Stomach smooth muscle (tissue), 2 donors: ENCODE results near the gene MLF2.

Experiments
- H3K27ac ChIP-seq: one replicate; pipeline ENCODE4 v1.7.0; 2013; ENCODE audit warnings: mild to moderate bottlenecking, low read length, inconsistent platforms
- H3K27me3 ChIP-seq, 2 donors: one replicate each; pipeline ENCODE4 v1.7.0; 2013; ENCODE audit warnings: low read length in 2 of 2; ENCODE audit not compliant: insufficient read depth in 2 of 2, control insufficient read depth in 1 of 2
- H3K36me3 ChIP-seq, 2 donors: one replicate each; pipeline ENCODE4 v1.7.0; 2013; ENCODE audit warnings: low read length in 2 of 2; ENCODE audit not compliant: control insufficient read depth in 2 of 2, insufficient read depth in 2 of 2
- H3K4me1 ChIP-seq: one replicate; pipeline ENCODE4 v1.7.0; 2013; ENCODE audit warnings: low read length; ENCODE audit not compliant: control insufficient read depth, insufficient read depth
- H3K4me3 ChIP-seq, 2 donors: one replicate each; pipeline ENCODE4 v1.7.0; 2013; ENCODE audit warnings: low read length in 2 of 2
- H3K9ac ChIP-seq, 2 donors: one replicate each; pipeline ENCODE4 v1.7.0; 2013; ENCODE audit warnings: low read length in 2 of 2, mild to moderate bottlenecking in 1 of 2
- H3K9me3 ChIP-seq, 2 donors: one replicate each; pipeline ENCODE4 v1.7.0; 2013; ENCODE audit warnings: low read length in 2 of 2; ENCODE audit not compliant: control insufficient read depth in 2 of 2
- donor health status: healthy.
- donor health status: Pancreatic carcinoma.

Gene MLF2

DNA sequence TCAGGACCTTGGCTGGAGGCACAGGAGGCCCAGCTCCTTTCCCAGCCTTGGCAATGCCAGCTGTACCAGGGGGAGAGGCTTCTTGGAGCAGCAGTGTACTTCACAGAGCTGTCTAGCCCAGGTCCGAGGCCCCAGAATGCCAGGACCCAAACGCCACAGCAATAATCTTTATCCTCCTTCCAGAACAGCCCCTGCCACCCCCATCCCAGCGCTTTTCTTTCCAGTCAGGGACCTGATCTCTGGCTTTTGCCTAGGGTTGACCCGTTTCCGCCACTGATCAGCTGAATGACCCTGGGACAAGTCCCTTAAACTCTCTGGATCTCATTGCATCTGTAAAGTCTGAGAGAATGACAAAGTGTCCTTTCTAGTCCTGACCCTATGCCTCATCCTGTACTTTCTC lies 24.4 kb upstream of the MLF2 start:
- peak overlapping the region; percentile 83 for H3K27ac ChIP-seq
- peak overlapping the region in 1 of 2 donors; percentile 79 for H3K4me3 ChIP-seq
- H3K9me3 ChIP-seq: no peaks in the 10 kb centered on the region
- peak overlapping the region in 1 of 2 donors; percentile 65 for H3K9ac ChIP-seq
- H3K36me3 ChIP-seq: no peaks in the 10 kb centered on the region
- peaks cover 36% of the 10 kb centered on the region for H3K4me1 ChIP-seq
- H3K27me3 ChIP-seq: no peaks in the 10 kb centered on the region

DNA sequence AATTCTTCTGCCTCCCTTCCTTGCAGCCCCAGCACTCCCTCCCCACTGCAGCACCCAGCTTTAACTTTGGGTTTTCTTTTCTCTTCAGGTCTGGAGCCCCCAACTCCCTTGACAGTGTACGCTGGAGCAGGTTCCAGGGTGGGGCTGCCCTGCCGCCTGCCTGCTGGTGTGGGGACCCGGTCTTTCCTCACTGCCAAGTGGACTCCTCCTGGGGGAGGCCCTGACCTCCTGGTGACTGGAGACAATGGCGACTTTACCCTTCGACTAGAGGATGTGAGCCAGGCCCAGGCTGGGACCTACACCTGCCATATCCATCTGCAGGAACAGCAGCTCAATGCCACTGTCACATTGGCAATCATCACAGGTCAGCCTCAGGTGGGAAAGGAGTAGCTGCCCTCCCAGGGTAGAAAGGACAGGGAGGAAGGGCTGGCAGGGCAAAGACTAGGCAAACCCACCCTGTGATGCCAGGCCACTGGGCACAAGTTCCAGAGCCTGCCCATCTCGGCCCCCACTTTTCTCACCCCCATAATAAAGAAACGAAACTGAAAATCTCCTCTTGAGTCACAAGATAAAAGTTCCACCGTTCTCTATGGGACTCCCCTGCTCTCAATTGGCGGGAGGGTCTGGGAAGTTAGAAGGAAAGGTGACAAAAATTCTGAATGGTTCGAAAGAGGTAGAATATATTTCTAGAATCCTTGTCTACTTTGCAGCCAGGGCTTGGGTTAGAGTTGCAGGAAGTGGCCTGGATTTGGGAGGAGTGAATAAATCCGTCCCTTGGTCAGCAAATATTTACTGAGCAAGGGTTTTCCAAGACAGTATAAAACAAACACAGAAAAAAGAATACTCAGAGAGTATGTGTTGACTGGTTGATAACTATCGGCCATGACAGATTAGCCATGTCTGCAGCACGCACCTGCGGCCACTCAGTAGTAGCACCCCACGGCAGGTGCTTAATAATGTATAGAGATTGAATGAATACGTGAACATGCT lies 22.5 kb upstream of the MLF2 start:
- Histone ChIP-seq H3K4me1 (peaks cover 42% of the 10 kb centered on the region), H3K9ac (no peak overlapping the region), H3K9me3 (no peaks in the 10 kb centered on the region), H3K27ac (no peak overlapping the region), H3K4me3 (no peak overlapping the region), H3K36me3 (peaks cover 6 to 11% of the 10 kb centered on the region in 2 donors), H3K27me3 (no peaks in the 10 kb centered on the region)

DNA sequence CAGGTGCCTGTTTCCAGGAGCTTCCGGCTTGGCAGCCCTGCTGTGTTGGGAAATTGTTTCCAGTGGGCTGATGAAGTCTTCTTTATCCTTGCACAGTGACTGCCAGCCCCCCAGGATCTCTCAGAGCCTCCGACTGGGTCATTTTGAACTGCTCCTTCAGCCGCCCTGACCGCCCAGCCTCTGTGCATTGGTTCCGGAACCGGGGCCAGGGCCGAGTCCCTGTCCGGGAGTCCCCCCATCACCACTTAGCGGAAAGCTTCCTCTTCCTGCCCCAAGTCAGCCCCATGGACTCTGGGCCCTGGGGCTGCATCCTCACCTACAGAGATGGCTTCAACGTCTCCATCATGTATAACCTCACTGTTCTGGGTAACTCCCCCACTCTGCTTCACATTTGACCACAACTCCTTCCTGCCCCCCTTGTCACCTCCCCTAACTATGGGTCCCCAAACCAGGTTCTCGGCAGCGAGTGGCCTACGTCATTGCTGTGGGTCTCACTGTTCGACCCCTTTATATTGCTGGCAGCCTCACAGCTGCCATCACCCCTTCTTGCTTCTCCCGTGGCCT lies 21.6 kb upstream of the MLF2 start:
- no peaks in the 10 kb centered on the region for H3K27me3 ChIP-seq
- H3K27ac ChIP-seq: no peak overlapping the region
- peaks cover 11% of the 10 kb centered on the region in 2 donors for H3K36me3 ChIP-seq
- H3K4me3 ChIP-seq: no peak overlapping the region
- H3K9ac ChIP-seq: no peak overlapping the region
- H3K4me1 ChIP-seq: peaks cover 46% of the 10 kb centered on the region
- H3K9me3 ChIP-seq: no peaks in the 10 kb centered on the region

DNA sequence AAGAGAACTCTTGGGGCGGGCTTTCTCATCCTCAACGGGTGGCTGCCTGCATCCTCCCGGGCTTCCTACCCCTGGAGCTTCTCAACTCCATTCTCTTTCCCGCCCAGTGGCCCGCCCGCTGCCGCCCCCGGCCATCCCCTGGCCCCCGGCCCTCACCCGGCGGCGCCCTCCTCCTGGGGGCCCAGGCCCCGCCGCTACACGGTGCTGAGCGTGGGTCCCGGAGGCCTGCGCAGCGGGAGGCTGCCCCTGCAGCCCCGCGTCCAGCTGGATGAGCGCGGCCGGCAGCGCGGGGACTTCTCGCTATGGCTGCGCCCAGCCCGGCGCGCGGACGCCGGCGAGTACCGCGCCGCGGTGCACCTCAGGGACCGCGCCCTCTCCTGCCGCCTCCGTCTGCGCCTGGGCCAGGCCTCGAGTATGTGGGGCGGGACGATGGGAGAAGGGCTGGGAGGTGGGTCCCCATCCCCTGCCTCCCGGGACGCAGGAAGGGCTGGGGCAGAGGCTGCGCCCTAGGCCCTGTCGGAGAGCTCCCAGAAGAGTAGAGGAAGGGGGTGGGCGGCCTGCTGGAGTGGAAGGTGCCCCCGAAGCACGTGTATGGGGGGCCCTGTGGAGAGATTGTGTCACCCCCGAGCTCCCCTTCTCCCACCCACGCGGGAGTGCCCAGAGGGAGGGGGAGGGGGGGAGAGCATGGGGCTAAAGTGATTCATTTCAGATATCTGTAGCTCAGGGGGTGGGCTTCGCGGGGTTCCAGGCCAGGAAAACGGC lies 20.8 kb upstream of the MLF2 start:
- Histone ChIP-seq H3K9ac (peak overlapping the region in 1 of 2 donors; percentile 27), H3K27me3 (no peaks in the 10 kb centered on the region), H3K9me3 (no peaks in the 10 kb centered on the region), H3K4me3 (peak overlapping the region; percentile 8 to 57), H3K27ac (no peak overlapping the region), H3K36me3 (peaks cover 11 to 13% of the 10 kb centered on the region in 2 donors), H3K4me1 (peaks cover 46% of the 10 kb centered on the region)

DNA sequence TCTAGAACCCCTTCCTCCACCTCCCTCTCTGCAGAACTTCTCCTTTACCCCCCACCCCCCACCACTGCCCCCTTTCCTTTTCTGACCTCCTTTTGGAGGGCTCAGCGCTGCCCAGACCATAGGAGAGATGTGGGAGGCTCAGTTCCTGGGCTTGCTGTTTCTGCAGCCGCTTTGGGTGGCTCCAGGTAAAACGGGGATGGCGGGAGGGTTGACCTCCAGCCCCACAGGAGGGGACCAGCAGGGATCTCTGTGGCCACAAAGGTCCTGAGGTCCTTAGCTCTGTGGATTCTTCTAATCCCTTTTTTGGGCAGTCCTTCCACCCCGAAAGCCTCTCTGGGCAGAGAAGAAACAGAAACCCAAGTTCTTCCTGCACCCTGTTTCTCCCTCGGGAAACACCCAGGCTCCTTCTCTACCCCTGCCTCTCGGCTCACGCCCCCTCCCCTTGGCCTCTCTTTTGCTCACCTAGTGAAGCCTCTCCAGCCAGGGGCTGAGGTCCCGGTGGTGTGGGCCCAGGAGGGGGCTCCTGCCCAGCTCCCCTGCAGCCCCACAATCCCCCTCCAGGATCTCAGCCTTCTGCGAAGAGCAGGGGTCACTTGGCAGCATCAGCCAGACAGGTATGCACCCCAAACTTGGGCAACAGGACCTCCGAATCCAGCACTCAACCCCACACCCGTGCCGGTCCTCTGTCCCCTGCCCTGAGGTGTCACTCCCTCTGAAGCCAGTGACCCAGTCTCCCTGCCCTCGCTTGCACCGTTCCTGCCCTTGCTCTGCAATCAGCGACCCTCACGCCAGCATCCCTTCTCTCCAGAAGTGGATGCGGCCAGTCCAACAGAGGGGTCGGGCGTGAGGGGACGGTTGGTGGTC lies 20.0 kb upstream of the MLF2 start:
- Histone ChIP-seq H3K9me3 (no peaks in the 10 kb centered on the region), H3K36me3 (peaks cover 11 to 13% of the 10 kb centered on the region in 2 donors), H3K9ac (peak overlapping the region in 1 of 2 donors; percentile 27), H3K4me3 (peak overlapping the region in 1 of 2 donors; percentile 57), H3K27me3 (no peaks in the 10 kb centered on the region), H3K27ac (peak overlapping the region; percentile 31), H3K4me1 (peaks cover 46% of the 10 kb centered on the region)

DNA sequence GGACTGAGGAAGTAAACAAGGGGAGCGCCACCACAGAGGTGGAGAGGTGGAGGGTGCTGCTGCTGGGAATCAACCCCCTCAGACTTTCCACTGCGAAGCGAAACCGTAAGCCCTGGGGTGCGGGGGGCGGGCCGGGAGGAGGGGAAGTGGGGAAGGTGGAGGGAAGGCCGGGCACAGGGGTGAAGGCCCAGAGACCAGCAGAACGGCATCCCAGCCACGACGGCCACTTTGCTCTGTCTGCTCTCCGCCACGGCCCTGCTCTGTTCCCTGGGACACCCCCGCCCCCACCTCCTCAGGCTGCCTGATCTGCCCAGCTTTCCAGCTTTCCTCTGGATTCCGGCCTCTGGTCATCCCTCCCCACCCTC lies 19.4 kb upstream of the MLF2 start, which contains the start of gene LAG3:
LAG3 (plus strand) TSS at position 190 of the 365 bp plus-strand sequence. CDS start 333 bp downstream, outside the sequence.
- peak within 1 kb of the TSS in 1 of 2 donors; percentile 27 for H3K9ac ChIP-seq
- peak within 1 kb of the TSS in 1 of 2 donors; percentile 57 for H3K4me3 ChIP-seq
- H3K4me1 ChIP-seq: peaks cover 46% of the 10 kb centered on the region
- peak within 1 kb of the TSS; percentile 31 for H3K27ac ChIP-seq
- no peaks in the 10 kb centered on the region for H3K9me3 ChIP-seq
- H3K36me3 ChIP-seq: peaks cover 11 to 13% of the 10 kb centered on the region in 2 donors
- H3K27me3 ChIP-seq: no peaks in the 10 kb centered on the region

DNA sequence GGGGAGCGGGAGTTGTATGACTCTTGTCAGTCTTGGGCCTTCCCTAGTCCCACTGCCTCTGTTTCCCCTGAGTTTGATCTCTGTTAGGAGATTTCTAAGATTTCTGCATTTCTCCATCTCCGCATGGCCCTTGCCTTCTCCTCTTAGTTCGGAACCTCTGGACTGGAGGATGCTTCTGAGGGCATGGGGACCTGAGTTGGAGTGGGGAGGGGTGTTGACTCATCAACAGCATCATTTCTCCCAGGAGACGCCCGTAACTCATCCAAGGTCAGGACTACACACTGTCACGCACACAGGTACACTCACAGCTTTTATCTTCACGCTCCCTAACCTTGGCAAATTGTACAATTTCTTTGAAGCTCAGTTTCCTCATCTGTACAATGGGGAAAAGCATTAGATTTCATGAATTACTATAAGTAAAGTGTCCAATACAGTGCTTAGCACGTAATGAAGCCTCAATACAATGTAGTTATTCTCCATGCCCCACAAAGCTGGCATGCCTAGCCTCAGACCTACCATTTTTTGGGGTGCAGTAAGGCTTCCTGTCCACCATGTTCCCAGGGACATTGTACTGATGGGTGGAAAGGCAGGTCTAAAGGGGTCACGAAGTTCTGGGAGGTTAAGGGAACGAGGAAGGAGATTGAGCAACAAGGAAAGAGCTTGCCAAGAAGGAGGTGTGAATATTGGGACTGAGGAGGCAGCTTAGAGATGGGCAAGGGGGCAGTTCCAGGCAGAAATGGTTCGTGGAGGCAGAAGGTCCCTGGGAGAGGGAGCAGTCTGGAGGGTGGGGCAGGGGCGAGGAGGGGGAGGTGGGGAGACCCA lies 18.8 kb upstream of the MLF2 start:
- Histone ChIP-seq H3K9ac (no peak overlapping the region), H3K4me1 (peaks cover 46% of the 10 kb centered on the region), H3K36me3 (peaks cover 11 to 13% of the 10 kb centered on the region in 2 donors), H3K9me3 (no peaks in the 10 kb centered on the region), H3K4me3 (no peak overlapping the region), H3K27me3 (no peaks in the 10 kb centered on the region), H3K27ac (peak overlapping the region; percentile 24)

GRCh38 chr12:6771091-6771495 lies 18.2 kb upstream of the MLF2 start:
- Histone ChIP-seq H3K27me3 (no peaks in the 10 kb centered on the region), H3K36me3 (peaks cover 11 to 13% of the 10 kb centered on the region in 2 donors), H3K9ac (no peak overlapping the region), H3K27ac (peak overlapping the region; percentile 24), H3K4me1 (peaks cover 46% of the 10 kb centered on the region), H3K4me3 (no peak overlapping the region), H3K9me3 (no peaks in the 10 kb centered on the region)

DNA sequence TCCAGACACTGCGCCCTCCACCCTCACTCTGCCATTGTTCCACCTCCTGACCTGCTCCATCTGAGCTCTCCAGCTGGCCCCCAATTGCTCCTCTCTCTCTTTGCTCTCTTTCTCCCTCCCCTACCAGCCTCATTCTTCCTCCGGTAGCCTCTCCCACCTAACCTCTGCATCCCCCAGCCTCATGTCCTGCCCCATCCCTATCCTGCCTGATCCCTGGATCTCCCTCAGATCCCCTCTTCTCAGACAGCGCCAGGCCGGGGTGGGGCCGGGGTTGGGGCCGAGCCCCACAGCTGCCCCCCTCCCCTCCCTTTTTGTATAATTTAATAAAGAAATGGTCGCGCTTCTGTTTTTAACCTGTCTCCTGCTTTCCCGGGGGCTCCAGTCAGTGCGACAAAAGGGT lies 17.7 kb upstream of the MLF2 start:
- H3K27ac ChIP-seq: peak overlapping the region; percentile 24
- H3K9me3 ChIP-seq: no peaks in the 10 kb centered on the region
- no peaks in the 10 kb centered on the region for H3K27me3 ChIP-seq
- H3K4me1 ChIP-seq: peaks cover 49% of the 10 kb centered on the region
- peaks cover 11 to 13% of the 10 kb centered on the region in 2 donors for H3K36me3 ChIP-seq
- no peak overlapping the region for H3K4me3 ChIP-seq
- no peak overlapping the region for H3K9ac ChIP-seq
